ENCODE measurements around the gene ADGRG6. TPM values are rescaled to one million over a fixed set of nuclear protein-coding genes. Genes with fewer than 3 reads are reported as not detected.

ADGRG6 gene
- polyA plus RNA-seq, 1 of the 3 experiments (the other 2 are of a cell fraction), result 61.5 TPM

DNA sequence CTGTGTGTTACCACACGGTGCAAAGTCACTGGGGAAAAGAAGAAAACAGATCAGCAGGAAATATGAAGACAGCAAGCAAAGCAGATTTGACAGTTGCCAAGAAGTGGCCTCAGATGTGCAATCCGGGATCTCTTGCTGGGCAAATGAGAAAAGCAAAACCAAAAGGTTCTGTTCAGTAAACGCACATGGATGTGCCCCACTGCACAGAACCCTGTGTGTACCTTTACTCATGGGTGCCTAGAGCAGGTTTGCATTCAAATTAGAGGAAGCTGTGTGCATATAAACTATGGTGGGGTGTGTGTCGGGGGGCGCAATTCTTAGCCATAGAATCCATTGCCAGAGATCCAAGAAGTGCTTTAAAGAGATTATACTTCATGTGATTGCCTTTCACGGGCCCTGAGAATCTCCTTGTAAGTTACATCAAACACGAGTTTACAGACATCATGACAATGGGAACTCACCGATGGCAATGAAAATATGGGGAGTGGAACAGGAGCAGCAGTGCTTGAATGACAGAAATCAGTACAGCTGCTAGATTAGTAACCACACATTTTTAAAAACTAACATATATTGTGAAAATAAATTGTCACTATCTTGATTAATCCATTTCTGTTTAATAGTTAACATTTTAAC lies 154.3 kb downstream of the ADGRG6 start (continued):
- no peak for TF ChIP-seq REST (IDR thresholded peaks at IDR 0.05; ENCODE audit: low read depth, low read length)
- no peak for TF ChIP-seq NRF1 (IDR thresholded peaks at IDR 0.05; ENCODE audit: low read depth, low read length)
- TF ChIP-seq CTCF (IDR thresholded peaks at IDR 0.05), result no peak
- no peak for TF ChIP-seq ZBTB33 (IDR thresholded peaks at IDR 0.05; ENCODE audit: borderline replicate concordance, low read depth)
- TF ChIP-seq MEF2A (IDR thresholded peaks at IDR 0.05; ENCODE audit: borderline replicate concordance, low read depth), result no peak
- no peak for TF ChIP-seq YY1 (IDR thresholded peaks at IDR 0.05; ENCODE audit: low read depth)
- no peak for TF ChIP-seq FOXJ3 (CRISPR knock-in tag; IDR thresholded peaks at IDR 0.05)
- TF ChIP-seq CHD2 (IDR thresholded peaks at IDR 0.05; ENCODE audit: low read length, partially characterized antibody), result no peak
- TF ChIP-seq EP300 (IDR thresholded peaks at IDR 0.05; ENCODE audit: borderline replicate concordance in 1 of 2, low read depth in 1 of 2, low read length in 1 of 2), result no peak
- TF ChIP-seq GABPA (IDR thresholded peaks at IDR 0.05; ENCODE audit: low read depth), result no peak
- TF ChIP-seq FOXM1 (IDR thresholded peaks at IDR 0.05; ENCODE audit: low read depth), result no peak

DNA sequence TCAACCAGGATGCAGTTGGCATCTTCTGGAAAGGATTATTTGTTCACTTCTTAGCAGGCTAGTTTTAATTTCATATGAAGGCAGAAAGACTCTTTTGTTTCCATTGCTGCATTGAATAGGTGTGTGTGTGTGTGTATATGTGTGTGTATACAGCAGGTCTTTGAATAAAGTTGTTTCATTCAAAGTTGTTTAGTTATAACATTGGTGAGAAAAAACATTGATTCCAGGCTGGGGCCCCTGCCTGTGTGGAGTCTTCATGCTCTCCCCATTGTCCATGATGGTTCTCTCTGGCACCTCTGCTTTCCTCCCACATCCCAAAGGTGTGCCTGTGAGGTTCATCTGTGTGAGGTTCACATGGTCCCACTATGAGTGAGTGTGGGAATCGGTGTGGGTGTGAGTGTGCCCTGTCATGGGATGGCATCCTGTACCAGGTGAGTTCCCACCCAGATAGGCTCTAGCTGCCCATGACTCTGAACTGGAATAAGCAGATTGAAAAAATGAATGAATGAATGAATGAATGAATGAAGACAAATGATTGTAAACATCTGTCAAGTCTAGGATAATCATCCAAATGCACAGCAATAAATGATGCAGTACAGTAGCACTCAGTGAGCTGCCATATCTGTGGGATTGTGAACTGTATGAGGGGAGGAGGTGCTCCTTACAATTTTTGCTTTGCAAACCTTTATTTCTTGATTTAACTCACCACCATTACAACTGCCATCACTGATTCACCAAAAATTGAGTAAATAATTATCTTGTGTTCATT lies 156.0 kb downstream of the ADGRG6 start:
- H3K9me3 ChIP-seq, result no peaks in the 10 kb centered on the region
- H3K9ac ChIP-seq, result no peak overlapping the region
- no peak overlapping the region for H2AFZ ChIP-seq (ENCODE audit: low read depth)
- no peaks in the 10 kb centered on the region for H3K4me1 ChIP-seq (ENCODE audit: control insufficient read depth in 1 of 2, insufficient read depth in 2 of 2, low read depth in 1 of 2, low read length in 1 of 2)
- H4K20me1 ChIP-seq (ENCODE audit: insufficient read depth), result no peaks in the 10 kb centered on the region
- no peak overlapping the region for H3K4me2 ChIP-seq
- no peak overlapping the region for H3K27ac ChIP-seq (ENCODE audit: low read depth in 2 of 2, low read length in 1 of 2)
- POLR2A ChIA-PET, result no interaction called here
- no peak overlapping the region for H3K4me3 ChIP-seq (ENCODE audit: low read depth in 2 of 2, low read length in 1 of 2)
- CTCF ChIA-PET, result interaction anchor here (1.3 kb wide), 1 partner anchor 17 kb away, joined by 5 read pairs; no protein-coding TSS in a partner anchor
- H3F3A ChIP-seq (replicated peaks; ENCODE audit: insufficient read depth), result peaks cover 20% of the 10 kb centered on the region
- whole genome bisulfite sequencing (ENCODE audit: low lambda C conversion rate), result 82% methylated on average over 1 of the region's 1 CpG
- no peaks in the 10 kb centered on the region for H3K27me3 ChIP-seq (ENCODE audit: insufficient read depth)
- H3K9me2 ChIP-seq, result no peaks in the 10 kb centered on the region
- H3K79me2 ChIP-seq (ENCODE audit: insufficient read depth), result no peaks in the 10 kb centered on the region
- H3K36me3 ChIP-seq (replicated peaks in 1 of 2; ENCODE audit: control insufficient read depth in 1 of 2, insufficient read depth in 2 of 2, low read length in 1 of 2), result peaks cover 0 to 4% of the 10 kb centered on the region in 2 experiments
- no peak for DNase-seq
- TF ChIP-seq EZH2phosphoT487 (IDR thresholded peaks at IDR 0.05; ENCODE audit: borderline replicate concordance, low read depth) (no peak), EP300 (IDR thresholded peaks at IDR 0.05; ENCODE audit: borderline replicate concordance in 1 of 2, low read depth in 1 of 2, low read length in 1 of 2) (no peak), ELF1 (IDR thresholded peaks at IDR 0.05) (no peak), RFX5 (IDR thresholded peaks at IDR 0.05; ENCODE audit: low read length) (no peak), CHD2 (IDR thresholded peaks at IDR 0.05; ENCODE audit: low read length, partially characterized antibody) (no peak), YY1 (IDR thresholded peaks at IDR 0.05; ENCODE audit: low read depth) (no peak), GATA2 (CRISPR knock-in tag; IDR thresholded peaks at IDR 0.05) (no peak), ZBTB33 (IDR thresholded peaks at IDR 0.05; ENCODE audit: borderline replicate concordance, low read depth) (no peak), RXRA (IDR thresholded peaks at IDR 0.05; ENCODE audit: borderline replicate concordance, low read depth) (no peak)
- TF ChIP-seq, protein P1, sequence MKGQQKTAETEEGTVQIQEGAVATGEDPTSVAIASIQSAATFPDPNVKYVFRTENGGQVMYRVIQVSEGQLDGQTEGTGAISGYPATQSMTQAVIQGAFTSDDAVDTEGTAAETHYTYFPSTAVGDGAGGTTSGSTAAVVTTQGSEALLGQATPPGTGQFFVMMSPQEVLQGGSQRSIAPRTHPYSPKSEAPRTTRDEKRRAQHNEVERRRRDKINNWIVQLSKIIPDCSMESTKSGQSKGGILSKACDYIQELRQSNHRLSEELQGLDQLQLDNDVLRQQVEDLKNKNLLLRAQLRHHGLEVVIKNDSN (IDR thresholded peaks at IDR 0.05; ENCODE audit: borderline replicate concordance, low read depth), result no peak
